HL-60 (cell line): ENCODE measurements around the gene KCNMA1.

Experiments used
- CTCF ChIP-seq: IDR thresholded peaks from one replicate; pipeline ENCODE4 v1.5.1; 2011; ENCODE audit warnings: low read length, control low read depth, inconsistent platforms; ENCODE audit not compliant: insufficient read depth
- GABPA ChIP-seq: IDR thresholded peaks from 2 replicates; pipeline ENCODE4 v1.6.1; 2012; ENCODE audit warnings: low read depth

GRCh38 chr10:77378366-77379349 lies 258.9 kb downstream of the KCNMA1 start:
- TF ChIP-seq CTCF: no peak
- TF ChIP-seq GABPA: no peak
